Neural progenitor cell (in vitro differentiated cells): ENCODE measurements around the gene RARS1. TPM values are rescaled to one million over a fixed set of nuclear protein-coding genes. Genes with fewer than 3 reads are reported as not detected.

Source experiments
- DNase-seq: peaks from one replicate; pipeline ENCODE4 v3.0.0-alpha.2; 2016; ENCODE audit warnings: low spot score
- H2AFZ ChIP-seq: fragments of 200-600 bp; sonication (generic); replicated peaks from 2 replicates; pipeline ENCODE4 v1.6.1; 2016; ENCODE audit warnings: antibody characterized with exemption
- H3F3A ChIP-seq: fragments of 200-600 bp; sonication (generic); 2 replicates; pipeline ENCODE4 v1.6.1; 2016; ENCODE audit warnings: antibody characterized with exemption, low read depth
- H3K27ac ChIP-seq: fragments of 200-600 bp; sonication (generic); 2 replicates; pipeline ENCODE4 v1.5.1; 2016; ENCODE audit warnings: mild to moderate bottlenecking
- H3K27me3 ChIP-seq: fragments of 200-600 bp; sonication (generic); 2 replicates; pipeline ENCODE4 v1.6.1; 2016; ENCODE audit warnings: mild to moderate bottlenecking, moderate library complexity
- H3K36me3 ChIP-seq: fragments of 200-600 bp; sonication (generic); 2 replicates; pipeline ENCODE4 v1.5.1; 2016
- H3K4me1 ChIP-seq: fragments of 200-600 bp; sonication (generic); 2 replicates; pipeline ENCODE4 v1.6.1; 2016; ENCODE audit warnings: mixed run types
- H3K4me2 ChIP-seq: fragments of 200-600 bp; sonication (generic); 2 replicates; pipeline ENCODE4 v1.6.1; 2016
- H3K4me3 ChIP-seq: fragments of 200-600 bp; sonication (generic); 2 replicates; pipeline ENCODE4 v1.5.1; 2016
- H3K79me2 ChIP-seq: fragments of 200-600 bp; sonication (generic); 2 replicates; pipeline ENCODE4 v1.6.1; 2016; ENCODE audit warnings: low read depth
- H3K9ac ChIP-seq: fragments of 200-600 bp; sonication (generic); 2 replicates; pipeline ENCODE4 v1.6.1; 2016
- H3K9me3 ChIP-seq: fragments of 200-600 bp; sonication (generic); 2 replicates; pipeline ENCODE4 v1.5.1; 2016; ENCODE audit warnings: low read depth
- H4K20me1 ChIP-seq: fragments of 200-600 bp; sonication (generic); 2 replicates; pipeline ENCODE4 v1.6.1; 2016; ENCODE audit warnings: low read depth
- H3K27ac Mint-ChIP-seq: 3 replicates; pipeline ENCODE4 v1.8.0; 2021; ENCODE audit warnings: mixed read lengths
- H3K27me3 Mint-ChIP-seq: 2 replicates; pipeline ENCODE4 v1.8.0; 2022; ENCODE audit warnings: low read depth, mild to moderate bottlenecking, inconsistent platforms, moderate library complexity, mixed read lengths; ENCODE audit not compliant: insufficient read depth
- H3K36me3 Mint-ChIP-seq: 3 replicates; pipeline ENCODE4 v1.8.0; 2021; ENCODE audit warnings: mixed read lengths
- H3K4me1 Mint-ChIP-seq: 3 replicates; pipeline ENCODE4 v1.8.0; 2021; ENCODE audit warnings: mixed read lengths
- H3K4me3 Mint-ChIP-seq: 3 replicates; pipeline ENCODE4 v1.8.0; 2021; ENCODE audit warnings: mild to moderate bottlenecking, moderate library complexity, mixed read lengths
- H3K9me3 Mint-ChIP-seq: 3 replicates; pipeline ENCODE4 v1.8.0; 2020; ENCODE audit warnings: mixed read lengths
- CTCF ChIP-seq: fragments of 200-600 bp; sonication (generic); IDR thresholded peaks from 2 replicates; pipeline ENCODE4 v1.5.1; 2017; ENCODE audit warnings: antibody characterized with exemption, mild to moderate bottlenecking
- EZH2 ChIP-seq: fragments of 200-600 bp; sonication (generic); IDR thresholded peaks from 2 replicates; pipeline ENCODE4 v1.6.1; 2017; ENCODE audit warnings: antibody characterized with exemption, mild to moderate bottlenecking, moderate library complexity
- EZH2phosphoT487 ChIP-seq: fragments of 200-600 bp; sonication (generic); IDR thresholded peaks from 2 replicates; pipeline ENCODE4 v1.6.1; 2017; ENCODE audit warnings: antibody characterized with exemption
- total RNA-seq: library from RNA; depleted of rRNA; stranded (reverse); fragments of >200 nt; gene quantifications from 2 replicates; pipeline ENCODE4 v1.2.3, GENCODE V29; 2015; ENCODE audit warnings: low replicate concordance

RARS1 gene
- total RNA-seq, 1 donor from 2014 or later = 191 TPM

GRCh38 chr5:168443950-168444700 lies 42.1 kb upstream of the RARS1 start:
- no peak overlapping the region for H2AFZ ChIP-seq
- H3K27ac ChIP-seq = no peak overlapping the region
- Mint-ChIP-seq H3K4me3 (no peak overlapping the region), H3K9me3 (no peaks in the 10 kb centered on the region), H3K4me1 (peaks cover 30% of the 10 kb centered on the region), H3K27ac (peak overlapping the region; percentile 20), H3K36me3 (peaks cover 7% of the 10 kb centered on the region), H3K27me3 (peaks cover 3% of the 10 kb centered on the region)
- no peak overlapping the region for H3K9ac ChIP-seq
- no peak overlapping the region for H3K4me2 ChIP-seq
- H4K20me1 ChIP-seq = no peaks in the 10 kb centered on the region
- H3F3A ChIP-seq = no peaks in the 10 kb centered on the region
- H3K4me3 ChIP-seq = no peak overlapping the region
- no peaks in the 10 kb centered on the region for H3K9me3 ChIP-seq
- DNase-seq = no peak
- no peaks in the 10 kb centered on the region for H3K36me3 ChIP-seq
- no peaks in the 10 kb centered on the region for H3K27me3 ChIP-seq
- TF ChIP-seq EZH2phosphoT487 (no peak), EZH2 (no peak), CTCF (no peak)
- no peaks in the 10 kb centered on the region for H3K79me2 ChIP-seq
- peaks cover 10% of the 10 kb centered on the region for H3K4me1 ChIP-seq

- Histone ChIP-seq H3K9me3 (no peaks in the 10 kb centered on the region), H3K36me3 (no peaks in the 10 kb centered on the region), H2AFZ (no peak overlapping the region), H3K79me2 (no peaks in the 10 kb centered on the region), H3K4me3 (no peak overlapping the region), H3K27ac (no peak overlapping the region), H3K27me3 (no peaks in the 10 kb centered on the region), H3K4me2 (peak overlapping the region; percentile 47), H3K4me1 (peaks cover 10% of the 10 kb centered on the region), H3F3A (no peaks in the 10 kb centered on the region), H4K20me1 (no peaks in the 10 kb centered on the region), H3K9ac (no peak overlapping the region)
- Mint-ChIP-seq H3K4me3 (no peak overlapping the region), H3K27ac (peak overlapping the region; percentile 98), H3K27me3 (peaks cover 3% of the 10 kb centered on the region), H3K4me1 (peaks cover 36% of the 10 kb centered on the region), H3K9me3 (no peaks in the 10 kb centered on the region), H3K36me3 (peaks cover 10% of the 10 kb centered on the region)
- TF ChIP-seq CTCF (no peak), EZH2 (no peak), EZH2phosphoT487 (no peak)
- no peak for DNase-seq
Observed at GRCh38 chr5:168446983-168447619, 39.2 kb upstream of the RARS1 start.

GRCh38 chr5:168447808-168448207 lies 38.5 kb upstream of the RARS1 start:
- Histone ChIP-seq H3F3A (no peaks in the 10 kb centered on the region), H3K4me3 (no peak overlapping the region), H3K9ac (no peak overlapping the region), H3K4me1 (peaks cover 10% of the 10 kb centered on the region), H3K79me2 (no peaks in the 10 kb centered on the region), H3K9me3 (no peaks in the 10 kb centered on the region), H3K4me2 (peak overlapping the region; percentile 47), H2AFZ (peak overlapping the region; percentile 89), H4K20me1 (no peaks in the 10 kb centered on the region), H3K27me3 (no peaks in the 10 kb centered on the region), H3K27ac (no peak overlapping the region), H3K36me3 (no peaks in the 10 kb centered on the region)
- H3K9me3 Mint-ChIP-seq = no peaks in the 10 kb centered on the region
- H3K36me3 Mint-ChIP-seq = peaks cover 11% of the 10 kb centered on the region
- DNase-seq = peak; percentile 32
- peak overlapping the region; percentile 98 for H3K27ac Mint-ChIP-seq
- H3K27me3 Mint-ChIP-seq = peaks cover 3% of the 10 kb centered on the region
- peaks cover 36% of the 10 kb centered on the region for H3K4me1 Mint-ChIP-seq
- TF ChIP-seq CTCF (no peak), EZH2 (no peak), EZH2phosphoT487 (no peak)
- peak overlapping the region; percentile 46 for H3K4me3 Mint-ChIP-seq
